ENCODE measurements around the gene PATZ1.

DNA sequence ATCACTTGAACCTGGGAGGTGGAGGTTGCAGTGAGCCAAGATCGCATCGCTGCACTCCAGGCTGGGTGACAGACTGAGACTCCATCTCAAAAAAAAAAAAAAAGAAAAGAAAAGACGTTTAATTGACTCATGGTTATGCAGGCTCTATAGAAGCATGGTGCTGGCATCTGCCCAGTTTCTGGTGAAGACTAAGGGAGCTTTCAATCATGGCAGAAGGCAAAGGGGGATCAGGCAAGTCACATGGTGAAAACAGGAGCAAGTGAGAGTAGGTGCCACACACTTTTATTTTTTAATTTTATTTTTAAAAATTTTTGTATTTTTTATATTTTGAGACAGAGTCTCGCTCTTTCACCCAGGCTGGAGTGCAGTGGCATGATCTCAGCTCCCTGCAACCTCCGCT lies 8.4 kb upstream of the PATZ1 start:
- TF ChIP-seq POLR2A (IDR thresholded peaks at IDR 0.05; ENCODE audit: low read length), result no peak
- TF ChIP-seq GATA1 (IDR thresholded peaks at IDR 0.05; ENCODE audit: low read depth, low read length), result no peak

Measured in erythroblast (primary cell).